K562 (cell line): Measurements from ENCODE around the gene AIFM3. TPM values are rescaled to one million over a fixed set of nuclear protein-coding genes. Genes with fewer than 3 reads are reported as not detected.

Source experiments
- ASH1L ChIP-seq: fragments of 450-650 bp; IDR thresholded peaks from 2 replicates; pipeline ENCODE4 v1.6.1; 2018; ENCODE audit warnings: borderline replicate concordance, mild to moderate bottlenecking, low read depth; ENCODE audit not compliant: partially characterized antibody
- BCLAF1 ChIP-seq, 2 experiments: fragments of 450-650 bp in 1 of 2; IDR thresholded peaks; 2 replicates each; pipeline ENCODE4 v1.6.1; 2011 to 2017; ENCODE audit warnings: low read depth in 2 of 2, antibody characterized with exemption in 1 of 2, borderline replicate concordance in 1 of 2, low read length in 1 of 2, mild to moderate bottlenecking in 1 of 2, mixed read lengths in 1 of 2; ENCODE audit not compliant: control insufficient read depth in 1 of 2
- CBFB ChIP-seq: sonication (generic); formaldehyde crosslinking; IDR thresholded peaks from 2 replicates; pipeline ENCODE4 v1.4.0; 2020; ENCODE audit warnings: mild to moderate bottlenecking, missing genetic modification reagents
- CHD2 ChIP-seq: IDR thresholded peaks from 2 replicates; pipeline ENCODE4 v1.6.1; 2011; ENCODE audit warnings: low read depth, low read length
- E4F1 ChIP-seq: fragments of 250-450 bp; sonication (Bioruptor Pico); IDR thresholded peaks from 2 replicates; pipeline ENCODE4 v1.5.0; 2021; ENCODE audit warnings: mild to moderate bottlenecking, borderline replicate concordance
- EWSR1 ChIP-seq: fragments of 450-650 bp; IDR thresholded peaks from 2 replicates; pipeline ENCODE4 v1.6.1; 2018; ENCODE audit warnings: borderline replicate concordance, mild to moderate bottlenecking, low read depth, moderate library complexity; ENCODE audit not compliant: partially characterized antibody
- GABPA ChIP-seq: fragments of 200-800 bp; sonication (Bioruptor generic); conservative IDR thresholded peaks from 2 replicates; pipeline ENCODE4 v1.6.1; 2016; ENCODE audit warnings: low read depth, missing genetic modification characterization, missing compliant biosample characterization
- GMEB1 ChIP-seq: fragments of 250-450 bp; sonication (Bioruptor Pico); IDR thresholded peaks from 2 replicates; pipeline ENCODE4 v1.4.0; 2020; ENCODE audit warnings: mild to moderate bottlenecking
- SNRNP70 ChIP-seq: fragments of 200-400 bp; formaldehyde crosslinking; optimal IDR thresholded peaks from 2 replicates; pipeline ENCODE3; 2017; ENCODE audit warnings: low read depth, low read length
- STAT6 ChIP-seq: sonication (generic); formaldehyde crosslinking; IDR thresholded peaks from 2 replicates; pipeline ENCODE4 v1.8.1; 2023; ENCODE audit warnings: mild to moderate bottlenecking, missing genetic modification reagents
- ZBTB43 ChIP-seq: sonication (generic); formaldehyde crosslinking; IDR thresholded peaks from 2 replicates; pipeline ENCODE4 v1.8.0; 2023; ENCODE audit warnings: mild to moderate bottlenecking, missing genetic modification reagents
- ZKSCAN8 ChIP-seq: fragments of 200-800 bp; sonication (Bioruptor generic); IDR thresholded peaks from 2 replicates; pipeline ENCODE4 v1.6.1; 2016; ENCODE audit warnings: missing genetic modification characterization, missing compliant biosample characterization
- ZNF143 ChIP-seq: sonication (generic); formaldehyde crosslinking; IDR thresholded peaks from 2 replicates; pipeline ENCODE4 v1.9.0; 2022; ENCODE audit warnings: mild to moderate bottlenecking, missing genetic modification reagents
- ZNF184 ChIP-seq: sonication (generic); formaldehyde crosslinking; IDR thresholded peaks from 2 replicates; pipeline ENCODE4 v1.5.0; 2020; ENCODE audit warnings: missing genetic modification reagents
- ZNF586 ChIP-seq: fragments of 450-650 bp; formaldehyde crosslinking; conservative IDR thresholded peaks from 2 replicates; pipeline ENCODE4 v1.4.0; 2020; ENCODE audit warnings: mild to moderate bottlenecking, moderate library complexity
- ZNF77 ChIP-seq: fragments of 250-450 bp; sonication (Bioruptor Pico); IDR thresholded peaks from 2 replicates; pipeline ENCODE4 v1.5.0; 2020
- polyA plus RNA-seq, 8 experiments: library from polyadenylated mRNA; depleted of rRNA in 4 of 8; stranded (reverse) in 5 of 8; unstranded in 3 of 8; fragments of >200 nt; fragmentation: Nextera tagmentation in 2 of 8; fragmentation: Illumina TruSeq in 1 of 8; extraction: Ambion mirVana in 2 of 8; extraction: Trizol in 1 of 8; gene quantifications; 2 replicates each; pipeline versions ENCODE4 v1.2.1 to v1.2.3, GENCODE V29; 2011 to 2014; ENCODE audit warnings: inconsistent platforms in 1 of 8, missing spikeins in 1 of 8
- total RNA-seq, 7 experiments: library from RNA; depleted of rRNA in 6 of 7; stranded (reverse); fragments of >200 nt in 6 of 7; fragmentation: Illumina TruSeq in 2 of 7; extraction: Trizol in 2 of 7; gene quantifications; 2 replicates each; pipeline versions ENCODE4 v1.2.1 to v1.2.3, GENCODE V29; 2011 to 2021; ENCODE audit warnings: low replicate concordance in 1 of 7

The AIFM3 gene
- total and polyA plus RNA-seq, 9 of the 15 experiments (the other 6 are each of a cell fraction or from before 2014, with no cell fraction given), result 0.03 to 0.20 (median 0.07) TPM; not detected in 1

GRCh38 chr22:20940904-20941385 is 26.1 kb upstream of the AIFM3 start (continued):
- TF ChIP-seq BCLAF1 (IDR thresholded peaks at IDR 0.05; ENCODE audit: borderline replicate concordance in 1 of 2, control insufficient read depth in 1 of 2, low read depth in 2 of 2, low read length in 1 of 2), result no peak
- TF ChIP-seq E4F1, result no peak
- no peak for TF ChIP-seq STAT6 (CRISPR knock-in tag)
- TF ChIP-seq ZKSCAN8, result no peak
- TF ChIP-seq GMEB1, result no peak
- TF ChIP-seq ZBTB43 (CRISPR knock-in tag), result no peak
- TF ChIP-seq ZNF143, result no peak
- no peak for TF ChIP-seq EWSR1
- TF ChIP-seq CBFB (CRISPR knock-in tag), result 0 out of 2 replicates have a peak, but pooled peaks have one; percentile 30
- no peak for TF ChIP-seq ZNF77 (CRISPR knock-in tag)
- TF ChIP-seq ASH1L, result no peak
- no peak for TF ChIP-seq CHD2
- 0 out of 2 replicates have a peak, but pooled peaks have one; percentile 22 for TF ChIP-seq ZNF586 (CRISPR knock-in tag)
- no peak for TF ChIP-seq SNRNP70
- no peak for TF ChIP-seq ZNF184 (CRISPR knock-in tag)
- no peak for TF ChIP-seq GABPA (tag)
